ENCODE measurements around the gene ITPK1.

GRCh38 chr14:92928258-92928629 lies 187.5 kb downstream of the ITPK1 start:
- TF ChIP-seq SMC3 (IDR thresholded peaks at IDR 0.05; ENCODE audit: borderline replicate concordance, low read length) (no peak), POLR2A (IDR thresholded peaks at IDR 0.05; ENCODE audit: low read depth, low read length) (no peak), ZNF217 (IDR thresholded peaks at IDR 0.05) (no peak), YY1 (IDR thresholded peaks at IDR 0.05; ENCODE audit: low read depth, low read length) (no peak)

Data from GM12878 (cell line).